Sigmoid colon (tissue), 7 donors: ENCODE results near the gene PSMA2. TPM values are rescaled to one million over a fixed set of nuclear protein-coding genes. Genes with fewer than 3 reads are reported as not detected.
"Not testable (repeated sequence)": the region's sequence is repeated elsewhere in the genome, so short reads cannot be mapped to it uniquely, and the experiment has no call there.

Experiments used
- DNase-seq: peaks from one replicate; pipeline ENCODE4 v3.0.0-alpha.2; 2019
- H3K27ac ChIP-seq, 4 donors: fragments of 200-600 bp; sonication (generic); one replicate each; pipeline ENCODE4 v1.5.1; 2016 to 2019; ENCODE audit warnings: mild to moderate bottlenecking in 1 of 4
- H3K27me3 ChIP-seq, 3 donors: fragments of 200-600 bp; sonication (generic); one replicate each; pipeline ENCODE4 v1.5.1; 2019; ENCODE audit warnings: mild to moderate bottlenecking in 1 of 3
- H3K36me3 ChIP-seq, 4 donors: fragments of 200-600 bp; sonication (generic); one replicate each; pipeline ENCODE4 v1.5.1; 2016 to 2019
- H3K4me1 ChIP-seq, 4 donors: fragments of 200-600 bp; sonication (generic); one replicate each; pipeline ENCODE4 v1.5.1; 2017 to 2019
- H3K4me3 ChIP-seq, 4 donors: fragments of 200-600 bp; sonication (generic); one replicate each; pipeline ENCODE4 v1.5.1; 2017 to 2019; ENCODE audit warnings: mild to moderate bottlenecking in 2 of 4, moderate library complexity in 1 of 4
- H3K9me3 ChIP-seq, 4 donors: fragments of 200-600 bp in 3 of 4; sonication (generic) in 3 of 4; one replicate each; pipeline versions ENCODE4 v1.5.1 to v1.6.1; 2013 to 2019
- CTCF ChIP-seq, 4 experiments: fragments of 450-650 bp in 3 of 4; fragments of 200-600 bp in 1 of 4; IDR thresholded peaks; one replicate each; pipeline ENCODE4 v1.5.1; 2016 to 2019; ENCODE audit warnings: antibody characterized with exemption in 4 of 4, mild to moderate bottlenecking in 3 of 4, moderate library complexity in 2 of 4
- EP300 ChIP-seq, 4 donors: sonication (generic); formaldehyde crosslinking; IDR thresholded peaks; one replicate each; pipeline ENCODE4 v1.6.1; 2017; ENCODE audit warnings: antibody characterized with exemption in 4 of 4
- POLR2A ChIP-seq, 2 donors: fragments of 450-650 bp; IDR thresholded peaks; one replicate each; pipeline ENCODE4 v1.6.1; 2016; ENCODE audit warnings: antibody characterized with exemption in 2 of 2, mild to moderate bottlenecking in 2 of 2, moderate library complexity in 2 of 2
- POLR2AphosphoS5 ChIP-seq, 4 donors: sonication (generic); formaldehyde crosslinking; IDR thresholded peaks; one replicate each; pipeline ENCODE4 v1.6.1; 2017; ENCODE audit warnings: antibody characterized with exemption in 4 of 4
- WGBS, 2 donors: extraction: QIAGEN DNeasy Blood & Tissue Kit; methylation state at CpG; one replicate each; pipeline ENCODE4 v1.1.7; 2013; 5-methylcytosine and 5-hydroxymethylcytosine counted together
- intact Hi-C: fragments of 100-400 bp; cut with DNase I; formaldehyde crosslinking; loops from one replicate; pipeline ENCODE4 v1.15.1; 2023
- polyA plus RNA-seq, 3 donors: library from polyadenylated mRNA; stranded (reverse); fragments of 200-250 nt; gene quantifications; one replicate each; pipeline ENCODE4 v1.2.3, GENCODE V29; 2013
- total RNA-seq, 4 donors: library from RNA; depleted of rRNA; stranded (reverse); fragments of >200 nt; gene quantifications; one replicate each; pipeline ENCODE4 v1.1.0, GENCODE V29; 2016
- donor health status: healthy with polysubstance abuse.
- donor health status: Bipolar disorder and iron deficiency.
- donor health status: healthy.

PSMA2 gene
- total and polyA plus RNA-seq, 7 donors: 39.1 to 171 (median 81.3) TPM

- Histone ChIP-seq H3K4me3 (no peak overlapping the region), H3K4me1 (peaks cover 0 to 14% (median 9%) of the 10 kb centered on the region in 4 donors), H3K27ac (no peak overlapping the region), H3K9me3 (no peaks in the 10 kb centered on the region), H3K36me3 (no peaks in the 10 kb centered on the region), H3K27me3 (no peaks in the 10 kb centered on the region)
- WGBS, 2 donors: 63 to 73% methylated on average over 2 of the region's 2 CpGs
- DNase-seq: no peak
- no peak for TF ChIP-seq POLR2A (IDR thresholded peaks at IDR 0.05)
- no peak for TF ChIP-seq POLR2AphosphoS5 (IDR thresholded peaks at IDR 0.05)
- TF ChIP-seq CTCF (IDR thresholded peaks at IDR 0.05): no peak
- no peak for TF ChIP-seq EP300 (IDR thresholded peaks at IDR 0.05)
- intact Hi-C loops: no loop called here
These were observed 45.8 kb downstream of the PSMA2 start for GRCh38 chr7:42886129-42886528.

- H3K9me3 ChIP-seq, intact Hi-C loops, H3K27ac ChIP-seq, H3K4me3 ChIP-seq, DNase-seq, H3K36me3 ChIP-seq, H3K27me3 ChIP-seq: not testable (repeated sequence)
- 94 to 97% methylated on average over 8 of the region's 8 CpGs for WGBS, 2 donors
- H3K4me1 ChIP-seq: peaks cover 0 to 14% (median 9%) of the 10 kb centered on the region in 4 donors
These were observed 46.8 kb downstream of the PSMA2 start for GRCh38 chr7:42885183-42885582.

GRCh38 chr7:42883950-42884349 lies 48.0 kb downstream of the PSMA2 start:
- Histone ChIP-seq H3K4me1 (peaks cover 0 to 14% (median 9%) of the 10 kb centered on the region in 4 donors), H3K27me3 (no peaks in the 10 kb centered on the region), H3K36me3 (no peaks in the 10 kb centered on the region), H3K4me3 (no peak overlapping the region), H3K27ac (no peak overlapping the region), H3K9me3 (no peaks in the 10 kb centered on the region)
- no peak for DNase-seq
- TF ChIP-seq EP300 (IDR thresholded peaks at IDR 0.05): no peak
- TF ChIP-seq CTCF (IDR thresholded peaks at IDR 0.05): no peak
- TF ChIP-seq POLR2A (IDR thresholded peaks at IDR 0.05): no peak
- intact Hi-C loops: no loop called here
- WGBS, 2 donors: 77 to 93% methylated on average over 6 of the region's 6 CpGs

- no peak overlapping the region for H3K27ac ChIP-seq
- no peaks in the 10 kb centered on the region for H3K9me3 ChIP-seq
- WGBS, 2 donors: 69 to 88% methylated on average over 2 of the region's 2 CpGs
- TF ChIP-seq EP300 (IDR thresholded peaks at IDR 0.05) (no peak), POLR2A (IDR thresholded peaks at IDR 0.05) (no peak), POLR2AphosphoS5 (IDR thresholded peaks at IDR 0.05) (no peak), CTCF (IDR thresholded peaks at IDR 0.05) (no peak)
- H3K27me3 ChIP-seq: no peaks in the 10 kb centered on the region
- DNase-seq: no peak
- H3K36me3 ChIP-seq: no peaks in the 10 kb centered on the region
- no peak overlapping the region for H3K4me3 ChIP-seq
- intact Hi-C loops: no loop called here
- no peaks in the 10 kb centered on the region for H3K4me1 ChIP-seq
These were observed 51.6 kb downstream of the PSMA2 start for GRCh38 chr7:42880392-42880791.

- DNase-seq: no peak
- H3K27ac ChIP-seq: no peak overlapping the region
- no peak for TF ChIP-seq CTCF (IDR thresholded peaks at IDR 0.05)
- no peak for TF ChIP-seq POLR2AphosphoS5 (IDR thresholded peaks at IDR 0.05)
- TF ChIP-seq EP300 (IDR thresholded peaks at IDR 0.05): no peak
- no peak for TF ChIP-seq POLR2A (IDR thresholded peaks at IDR 0.05)
- no peak overlapping the region for H3K4me3 ChIP-seq
- H3K9me3 ChIP-seq: no peaks in the 10 kb centered on the region
- intact Hi-C loops: no loop called here
- H3K4me1 ChIP-seq: no peaks in the 10 kb centered on the region
- no peaks in the 10 kb centered on the region for H3K27me3 ChIP-seq
- no peaks in the 10 kb centered on the region for H3K36me3 ChIP-seq
- WGBS, 2 donors: 74 to 85% methylated on average over 3 of the region's 3 CpGs
These were observed 53.7 kb downstream of the PSMA2 start for GRCh38 chr7:42878303-42878702.
